ENCODE data around the gene PEF1. TPM values are rescaled to one million over a fixed set of nuclear protein-coding genes. Genes with fewer than 3 reads are reported as not detected.

PEF1 gene
- total RNA-seq, 2 donors from 2014 or later = 57.5 to 67.8 TPM

DNA sequence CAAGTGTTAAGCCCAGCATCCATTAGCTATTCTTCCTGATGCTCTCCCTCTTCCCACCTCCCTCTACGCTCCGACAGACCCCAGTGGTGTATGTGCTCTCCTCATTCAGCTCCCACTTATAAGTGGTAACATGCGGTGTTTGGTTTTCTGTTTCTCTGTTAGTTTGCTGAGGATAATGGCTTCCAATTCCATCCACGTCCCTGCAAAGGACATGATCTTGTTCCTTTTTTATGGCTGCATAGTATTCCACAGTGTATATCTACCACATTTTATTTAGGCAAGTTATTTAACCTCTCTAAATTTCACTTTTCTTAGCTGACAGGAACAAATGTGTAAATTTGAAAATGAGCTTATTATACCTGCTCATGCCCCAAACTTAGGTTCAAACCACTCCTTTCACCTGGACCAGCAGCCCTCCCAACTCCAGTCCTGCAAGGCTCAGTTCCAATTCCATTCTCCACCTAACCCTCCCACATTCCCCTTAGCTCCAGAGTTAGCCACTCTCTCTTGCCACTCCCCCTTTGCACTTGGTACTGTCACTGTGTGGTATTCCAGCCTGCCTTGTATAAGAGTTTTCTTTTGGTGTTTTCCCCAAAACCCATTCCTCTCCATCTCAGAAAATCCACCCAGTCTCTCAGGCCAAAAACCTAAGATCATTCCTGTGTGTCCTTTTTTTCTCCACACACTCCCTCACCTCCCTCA lies 1.7 kb upstream of the PEF1 start:
- intact Hi-C loops (cut with DNase I) = no loop called here

DNA sequence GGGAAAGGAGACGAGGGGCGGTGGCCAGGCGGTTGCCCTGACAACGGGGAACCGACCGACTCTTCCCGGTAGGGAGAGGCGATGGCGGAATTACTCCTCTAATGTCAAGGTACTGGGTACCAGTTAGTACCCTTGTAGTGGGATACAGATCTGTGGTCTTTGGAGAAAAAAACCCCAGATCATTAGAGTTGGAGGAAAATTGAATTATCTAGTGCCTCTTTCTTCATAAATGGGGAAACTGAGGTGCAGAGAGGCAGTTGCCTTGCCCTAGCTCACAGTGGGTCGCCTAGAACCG lies 545 bp upstream of the PEF1 start:
- Histone ChIP-seq H3K9ac (ENCODE audit: low read depth in 2 of 2, low read length in 2 of 2) (peak overlapping the region; percentile 38 to 94), H3K27ac (peak overlapping the region; percentile 97), H3K36me3 (no peaks in the 10 kb centered on the region), H3K27me3 (no peaks in the 10 kb centered on the region), H3K4me3 (peak overlapping the region; percentile 96), H3K4me1 (no peaks in the 10 kb centered on the region), H3K9me3 (no peaks in the 10 kb centered on the region)
- TF ChIP-seq, protein P1, sequence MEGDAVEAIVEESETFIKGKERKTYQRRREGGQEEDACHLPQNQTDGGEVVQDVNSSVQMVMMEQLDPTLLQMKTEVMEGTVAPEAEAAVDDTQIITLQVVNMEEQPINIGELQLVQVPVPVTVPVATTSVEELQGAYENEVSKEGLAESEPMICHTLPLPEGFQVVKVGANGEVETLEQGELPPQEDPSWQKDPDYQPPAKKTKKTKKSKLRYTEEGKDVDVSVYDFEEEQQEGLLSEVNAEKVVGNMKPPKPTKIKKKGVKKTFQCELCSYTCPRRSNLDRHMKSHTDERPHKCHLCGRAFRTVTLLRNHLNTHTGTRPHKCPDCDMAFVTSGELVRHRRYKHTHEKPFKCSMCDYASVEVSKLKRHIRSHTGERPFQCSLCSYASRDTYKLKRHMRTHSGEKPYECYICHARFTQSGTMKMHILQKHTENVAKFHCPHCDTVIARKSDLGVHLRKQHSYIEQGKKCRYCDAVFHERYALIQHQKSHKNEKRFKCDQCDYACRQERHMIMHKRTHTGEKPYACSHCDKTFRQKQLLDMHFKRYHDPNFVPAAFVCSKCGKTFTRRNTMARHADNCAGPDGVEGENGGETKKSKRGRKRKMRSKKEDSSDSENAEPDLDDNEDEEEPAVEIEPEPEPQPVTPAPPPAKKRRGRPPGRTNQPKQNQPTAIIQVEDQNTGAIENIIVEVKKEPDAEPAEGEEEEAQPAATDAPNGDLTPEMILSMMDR (IDR thresholded peaks at IDR 0.05) = no peak
- intact Hi-C loops (cut with DNase I) = no loop called here
- no peak for DNase-seq

More for the DNA sequence above, 1.7 kb upstream of the PEF1 start:
- no peaks in the 10 kb centered on the region for H3K9me3 ChIP-seq
- no peak overlapping the region for H3K27ac ChIP-seq
- TF ChIP-seq, protein P1 (IDR thresholded peaks at IDR 0.05) = no peak
- H3K27me3 ChIP-seq = no peaks in the 10 kb centered on the region
- no peak overlapping the region for H3K4me3 ChIP-seq
- no peak for DNase-seq
- H3K4me1 ChIP-seq = no peaks in the 10 kb centered on the region
- H3K36me3 ChIP-seq = no peaks in the 10 kb centered on the region
- no peak overlapping the region for H3K9ac ChIP-seq (ENCODE audit: low read depth in 2 of 2, low read length in 2 of 2)

DNA sequence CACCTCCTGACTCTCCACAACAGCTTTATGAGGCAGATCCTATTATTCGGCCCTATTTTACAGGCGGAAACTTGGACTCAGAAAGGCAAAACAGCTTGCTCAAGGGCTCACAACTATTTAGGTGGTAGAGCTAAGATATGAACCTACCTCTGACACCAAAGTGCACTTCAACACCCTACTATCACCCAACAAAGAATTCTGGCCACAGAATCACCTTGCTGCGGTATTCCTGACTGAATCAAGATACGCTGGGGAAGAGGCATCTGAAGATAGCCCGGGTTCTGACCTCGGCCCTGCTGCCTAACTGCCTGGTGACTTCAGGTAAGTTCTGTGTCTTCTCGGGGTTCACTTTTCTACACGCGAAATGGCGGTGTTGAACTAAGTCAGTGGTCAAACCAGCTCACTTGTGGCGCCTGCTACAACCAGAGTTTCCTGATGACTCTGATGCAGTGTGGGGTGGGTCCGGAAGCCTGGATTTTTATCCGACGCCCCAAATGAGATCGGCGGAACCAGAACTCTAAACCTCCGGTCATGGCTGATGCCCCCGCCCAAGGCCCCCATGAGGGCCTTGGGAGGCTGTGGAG lies 608 bp downstream of the PEF1 start:
- no peak for DNase-seq
- H3K27me3 ChIP-seq = no peaks in the 10 kb centered on the region
- TF ChIP-seq, protein P1 (IDR thresholded peaks at IDR 0.05) = no peak
- intact Hi-C loops (cut with DNase I) = no loop called here
- H3K4me1 ChIP-seq = peaks cover 10% of the 10 kb centered on the region
- no peaks in the 10 kb centered on the region for H3K36me3 ChIP-seq
- H3K9me3 ChIP-seq = no peaks in the 10 kb centered on the region
- H3K4me3 ChIP-seq = peak overlapping the region; percentile 96
- peak overlapping the region; percentile 91 to 94 for H3K9ac ChIP-seq (ENCODE audit: low read depth in 2 of 2, low read length in 2 of 2)
- H3K27ac ChIP-seq = peak overlapping the region; percentile 97

DNA sequence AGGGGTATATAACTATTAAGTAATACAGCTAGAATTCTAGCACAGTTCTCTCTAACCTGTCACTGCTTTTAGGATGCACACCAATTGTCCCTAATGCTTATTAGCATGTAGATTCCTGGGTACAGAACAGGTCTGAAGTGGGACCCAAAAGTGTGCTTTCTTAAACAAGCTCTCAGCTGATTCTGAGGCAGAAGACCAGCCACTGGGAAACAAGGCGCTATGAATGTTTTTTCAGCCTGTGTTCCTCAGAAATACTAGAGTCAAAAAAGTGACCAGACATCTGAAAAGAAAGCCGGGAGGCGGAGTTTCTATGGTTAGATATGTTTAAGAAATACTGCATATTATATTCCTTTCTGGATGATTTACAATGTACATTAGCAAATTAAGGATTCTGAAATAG lies 1.8 kb downstream of the PEF1 start:
- TF ChIP-seq, protein P1 (IDR thresholded peaks at IDR 0.05) = no peak
- Histone ChIP-seq H3K4me3 (no peak overlapping the region), H3K36me3 (no peaks in the 10 kb centered on the region), H3K4me1 (peaks cover 19% of the 10 kb centered on the region), H3K9ac (ENCODE audit: low read depth in 2 of 2, low read length in 2 of 2) (no peak overlapping the region), H3K9me3 (no peaks in the 10 kb centered on the region), H3K27me3 (no peaks in the 10 kb centered on the region), H3K27ac (no peak overlapping the region)
- DNase-seq = no peak
- intact Hi-C loops (cut with DNase I) = no loop called here

DNA sequence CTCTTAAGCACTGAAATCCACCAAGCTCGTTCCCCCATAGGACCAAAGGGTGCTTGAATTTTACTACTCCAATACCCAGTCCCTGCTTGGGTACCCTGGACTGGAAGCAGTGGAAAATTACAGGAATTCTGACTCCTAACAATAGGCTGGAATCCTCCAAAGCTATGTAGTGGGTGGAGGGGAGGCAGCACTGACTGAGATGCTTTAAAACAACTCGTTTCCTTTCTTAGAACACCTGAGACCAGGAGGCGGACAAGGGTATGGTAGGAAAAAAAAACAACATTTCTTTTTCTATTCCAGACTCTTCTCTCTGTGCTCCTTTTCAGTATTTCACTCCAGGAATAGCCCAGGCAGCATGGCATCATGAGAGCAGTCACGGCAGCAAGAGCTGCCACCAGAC lies 2.3 kb downstream of the PEF1 start:
- no peak overlapping the region for H3K4me3 ChIP-seq
- TF ChIP-seq, protein P1 (IDR thresholded peaks at IDR 0.05) = no peak
- H3K9ac ChIP-seq (ENCODE audit: low read depth in 2 of 2, low read length in 2 of 2) = no peak overlapping the region
- H3K4me1 ChIP-seq = peaks cover 19% of the 10 kb centered on the region
- H3K27ac ChIP-seq = no peak overlapping the region
- intact Hi-C loops (cut with DNase I) = no loop called here
- no peaks in the 10 kb centered on the region for H3K36me3 ChIP-seq
- H3K27me3 ChIP-seq = no peaks in the 10 kb centered on the region
- no peaks in the 10 kb centered on the region for H3K9me3 ChIP-seq
- no peak for DNase-seq
